Peyer's patch (tissue), 4 donors: ENCODE data around the gene RAB8B.

Source experiments
- CTCF ChIP-seq, 6 experiments: fragments of 450-650 bp in 4 of 6; fragments of 200-600 bp in 2 of 6; sonication (generic) in 1 of 6; IDR thresholded peaks; one replicate each; pipeline ENCODE4 v1.5.1; 2017 to 2019; ENCODE audit warnings: antibody characterized with exemption in 6 of 6, mild to moderate bottlenecking in 3 of 6, moderate library complexity in 1 of 6
- POLR2A ChIP-seq, 2 donors: fragments of 450-650 bp; IDR thresholded peaks; one replicate each; pipeline ENCODE4 v1.5.1; 2017; ENCODE audit warnings: antibody characterized with exemption in 2 of 2, mild to moderate bottlenecking in 2 of 2, moderate library complexity in 2 of 2

GRCh38 chr15:63256433-63257274 is 67.2 kb downstream of the RAB8B start:
- TF ChIP-seq CTCF (IDR thresholded peaks at IDR 0.05), result no peak
- no peak for TF ChIP-seq POLR2A (IDR thresholded peaks at IDR 0.05)
